Liver (tissue), 3 donors: ENCODE measurements around the gene OTOF.

Source experiments
- EGR1 ChIP-seq, 2 donors: IDR thresholded peaks; 2 replicates each; pipeline ENCODE4 v1.6.1; 2016 to 2018; ENCODE audit warnings: antibody characterized with exemption in 2 of 2, low read depth in 2 of 2
- GABPA ChIP-seq, 2 donors: IDR thresholded peaks in 1 of 2; conservative IDR thresholded peaks in 1 of 2; 2 replicates each; pipeline ENCODE4 v1.6.1; 2016; ENCODE audit warnings: antibody characterized with exemption in 2 of 2, mild to moderate bottlenecking in 1 of 2, moderate library complexity in 1 of 2
- JUND ChIP-seq, 2 donors: IDR thresholded peaks; 2 replicates each; pipeline ENCODE4 v1.6.1; 2016; ENCODE audit warnings: antibody characterized with exemption in 2 of 2
- RAD21 ChIP-seq, 2 donors: IDR thresholded peaks; 2 replicates each; pipeline ENCODE4 v1.6.1; 2016; ENCODE audit warnings: antibody characterized with exemption in 2 of 2, mild to moderate bottlenecking in 2 of 2
- RXRA ChIP-seq, 2 donors: IDR thresholded peaks; 2 replicates each; pipeline ENCODE4 v1.6.1; 2017 to 2018; ENCODE audit warnings: antibody characterized with exemption in 2 of 2, mild to moderate bottlenecking in 1 of 2
- SP1 ChIP-seq: IDR thresholded peaks from 2 replicates; pipeline ENCODE4 v1.6.1; 2018; ENCODE audit warnings: antibody characterized with exemption, mild to moderate bottlenecking
- TAF1 ChIP-seq: conservative IDR thresholded peaks from 2 replicates; pipeline ENCODE4 v1.6.1; 2016; ENCODE audit warnings: antibody characterized with exemption, mild to moderate bottlenecking
- YY1 ChIP-seq: IDR thresholded peaks from 2 replicates; pipeline ENCODE4 v1.6.1; 2016; ENCODE audit warnings: antibody characterized with exemption, mild to moderate bottlenecking
- TF ChIP-seq, protein P1 (sequence below): fragments of 150-350 bp; IDR thresholded peaks from 2 replicates; pipeline ENCODE4 v1.5.1; 2017; ENCODE audit warnings: improper control_type of control experiment, low read depth, low read length; ENCODE audit not compliant: missing input control
- TF ChIP-seq, protein P2 (sequence below): IDR thresholded peaks from 2 replicates; pipeline ENCODE4 v1.6.1; 2016; ENCODE audit warnings: antibody characterized with exemption, mild to moderate bottlenecking
- TF ChIP-seq, protein P3 (sequence below): IDR thresholded peaks from 2 replicates; pipeline ENCODE4 v1.6.1; 2016; ENCODE audit warnings: antibody characterized with exemption
- TF ChIP-seq, protein P4 (sequence below): IDR thresholded peaks from 2 replicates; pipeline ENCODE4 v1.6.1; 2016; ENCODE audit warnings: antibody characterized with exemption
- TF ChIP-seq, protein P5 (sequence below): IDR thresholded peaks from 2 replicates; pipeline ENCODE4 v1.6.1; 2016; ENCODE audit warnings: antibody characterized with exemption
- donor health status: healthy.
- donor health status: healthy.

DNA sequence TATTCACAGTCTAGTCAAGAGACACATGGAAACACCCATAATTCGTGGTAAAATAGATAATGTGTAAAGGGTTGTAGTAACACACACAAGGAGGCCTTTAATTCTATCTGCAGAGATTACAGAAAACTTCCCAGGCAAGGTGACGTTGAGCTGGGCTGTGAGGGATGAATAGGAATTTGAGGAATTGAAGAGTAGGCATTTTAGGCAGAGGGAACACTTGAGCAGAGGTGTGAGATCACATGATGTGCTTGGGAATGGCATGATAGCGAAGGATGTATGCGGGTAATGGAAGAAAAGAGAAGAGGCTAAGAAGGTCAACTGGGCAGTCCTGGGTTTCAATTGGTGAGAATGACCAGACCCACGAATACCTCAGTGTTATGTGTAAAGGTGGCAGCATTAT, 56.0 kb downstream of the OTOF start:
- TF ChIP-seq, protein P1, sequence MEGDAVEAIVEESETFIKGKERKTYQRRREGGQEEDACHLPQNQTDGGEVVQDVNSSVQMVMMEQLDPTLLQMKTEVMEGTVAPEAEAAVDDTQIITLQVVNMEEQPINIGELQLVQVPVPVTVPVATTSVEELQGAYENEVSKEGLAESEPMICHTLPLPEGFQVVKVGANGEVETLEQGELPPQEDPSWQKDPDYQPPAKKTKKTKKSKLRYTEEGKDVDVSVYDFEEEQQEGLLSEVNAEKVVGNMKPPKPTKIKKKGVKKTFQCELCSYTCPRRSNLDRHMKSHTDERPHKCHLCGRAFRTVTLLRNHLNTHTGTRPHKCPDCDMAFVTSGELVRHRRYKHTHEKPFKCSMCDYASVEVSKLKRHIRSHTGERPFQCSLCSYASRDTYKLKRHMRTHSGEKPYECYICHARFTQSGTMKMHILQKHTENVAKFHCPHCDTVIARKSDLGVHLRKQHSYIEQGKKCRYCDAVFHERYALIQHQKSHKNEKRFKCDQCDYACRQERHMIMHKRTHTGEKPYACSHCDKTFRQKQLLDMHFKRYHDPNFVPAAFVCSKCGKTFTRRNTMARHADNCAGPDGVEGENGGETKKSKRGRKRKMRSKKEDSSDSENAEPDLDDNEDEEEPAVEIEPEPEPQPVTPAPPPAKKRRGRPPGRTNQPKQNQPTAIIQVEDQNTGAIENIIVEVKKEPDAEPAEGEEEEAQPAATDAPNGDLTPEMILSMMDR: no peak
- TF ChIP-seq SP1 (no peak), GABPA (IDR thresholded peaks at IDR 0.05 in 1 of 2, conservative IDR thresholded peaks at IDR 0.05 in 1 of 2) (no peak), RAD21 (IDR thresholded peaks at IDR 0.05) (no peak), TAF1 (no peak), EGR1 (IDR thresholded peaks at IDR 0.05; ENCODE audit: low read depth in 2 of 2) (no peak), YY1 (no peak), RXRA (IDR thresholded peaks at IDR 0.05) (no peak), JUND (IDR thresholded peaks at IDR 0.05) (no peak)
- TF ChIP-seq, protein P2, sequence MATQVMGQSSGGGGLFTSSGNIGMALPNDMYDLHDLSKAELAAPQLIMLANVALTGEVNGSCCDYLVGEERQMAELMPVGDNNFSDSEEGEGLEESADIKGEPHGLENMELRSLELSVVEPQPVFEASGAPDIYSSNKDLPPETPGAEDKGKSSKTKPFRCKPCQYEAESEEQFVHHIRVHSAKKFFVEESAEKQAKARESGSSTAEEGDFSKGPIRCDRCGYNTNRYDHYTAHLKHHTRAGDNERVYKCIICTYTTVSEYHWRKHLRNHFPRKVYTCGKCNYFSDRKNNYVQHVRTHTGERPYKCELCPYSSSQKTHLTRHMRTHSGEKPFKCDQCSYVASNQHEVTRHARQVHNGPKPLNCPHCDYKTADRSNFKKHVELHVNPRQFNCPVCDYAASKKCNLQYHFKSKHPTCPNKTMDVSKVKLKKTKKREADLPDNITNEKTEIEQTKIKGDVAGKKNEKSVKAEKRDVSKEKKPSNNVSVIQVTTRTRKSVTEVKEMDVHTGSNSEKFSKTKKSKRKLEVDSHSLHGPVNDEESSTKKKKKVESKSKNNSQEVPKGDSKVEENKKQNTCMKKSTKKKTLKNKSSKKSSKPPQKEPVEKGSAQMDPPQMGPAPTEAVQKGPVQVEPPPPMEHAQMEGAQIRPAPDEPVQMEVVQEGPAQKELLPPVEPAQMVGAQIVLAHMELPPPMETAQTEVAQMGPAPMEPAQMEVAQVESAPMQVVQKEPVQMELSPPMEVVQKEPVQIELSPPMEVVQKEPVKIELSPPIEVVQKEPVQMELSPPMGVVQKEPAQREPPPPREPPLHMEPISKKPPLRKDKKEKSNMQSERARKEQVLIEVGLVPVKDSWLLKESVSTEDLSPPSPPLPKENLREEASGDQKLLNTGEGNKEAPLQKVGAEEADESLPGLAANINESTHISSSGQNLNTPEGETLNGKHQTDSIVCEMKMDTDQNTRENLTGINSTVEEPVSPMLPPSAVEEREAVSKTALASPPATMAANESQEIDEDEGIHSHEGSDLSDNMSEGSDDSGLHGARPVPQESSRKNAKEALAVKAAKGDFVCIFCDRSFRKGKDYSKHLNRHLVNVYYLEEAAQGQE: no peak
- TF ChIP-seq, protein P3, sequence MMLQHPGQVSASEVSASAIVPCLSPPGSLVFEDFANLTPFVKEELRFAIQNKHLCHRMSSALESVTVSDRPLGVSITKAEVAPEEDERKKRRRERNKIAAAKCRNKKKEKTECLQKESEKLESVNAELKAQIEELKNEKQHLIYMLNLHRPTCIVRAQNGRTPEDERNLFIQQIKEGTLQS: no peak
- TF ChIP-seq, protein P4, sequence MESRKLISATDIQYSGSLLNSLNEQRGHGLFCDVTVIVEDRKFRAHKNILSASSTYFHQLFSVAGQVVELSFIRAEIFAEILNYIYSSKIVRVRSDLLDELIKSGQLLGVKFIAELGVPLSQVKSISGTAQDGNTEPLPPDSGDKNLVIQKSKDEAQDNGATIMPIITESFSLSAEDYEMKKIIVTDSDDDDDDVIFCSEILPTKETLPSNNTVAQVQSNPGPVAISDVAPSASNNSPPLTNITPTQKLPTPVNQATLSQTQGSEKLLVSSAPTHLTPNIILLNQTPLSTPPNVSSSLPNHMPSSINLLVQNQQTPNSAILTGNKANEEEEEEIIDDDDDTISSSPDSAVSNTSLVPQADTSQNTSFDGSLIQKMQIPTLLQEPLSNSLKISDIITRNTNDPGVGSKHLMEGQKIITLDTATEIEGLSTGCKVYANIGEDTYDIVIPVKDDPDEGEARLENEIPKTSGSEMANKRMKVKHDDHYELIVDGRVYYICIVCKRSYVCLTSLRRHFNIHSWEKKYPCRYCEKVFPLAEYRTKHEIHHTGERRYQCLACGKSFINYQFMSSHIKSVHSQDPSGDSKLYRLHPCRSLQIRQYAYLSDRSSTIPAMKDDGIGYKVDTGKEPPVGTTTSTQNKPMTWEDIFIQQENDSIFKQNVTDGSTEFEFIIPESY: no peak
- TF ChIP-seq, protein P5, sequence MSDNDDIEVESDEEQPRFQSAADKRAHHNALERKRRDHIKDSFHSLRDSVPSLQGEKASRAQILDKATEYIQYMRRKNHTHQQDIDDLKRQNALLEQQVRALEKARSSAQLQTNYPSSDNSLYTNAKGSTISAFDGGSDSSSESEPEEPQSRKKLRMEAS: no peak
